Right ventricle myocardium inferior (tissue), 1 donor: ENCODE results near the gene DCBLD1. TPM values are rescaled to one million over a fixed set of nuclear protein-coding genes. Genes with fewer than 3 reads are reported as not detected.
"Not testable (repeated sequence)": the region's sequence is repeated elsewhere in the genome, so short reads cannot be mapped to it uniquely, and the experiment has no call there.

ENCODE experiments used
- ATAC-seq: fragments of 200-7000 bp; cut with Tn5 transposase; one replicate; pipeline ENCODE4 v1.9.1; 2020; ENCODE audit warnings: mild to moderate bottlenecking, moderate library complexity
- DNase-seq: peaks from one replicate; pipeline ENCODE4 v3.0.0; 2021; ENCODE audit errors: missing footprints
- intact Hi-C: fragments of 100-400 bp; cut with DNase I; formaldehyde crosslinking; loops from one replicate; pipeline ENCODE4 v1.11.0; 2022
- total RNA-seq: library from RNA; stranded (reverse); fragmentation: NEBNext Ultra II Directional; extraction: Animal tissue kit (Norgen Biotek cat#: 25700); gene quantifications from one replicate; pipeline ENCODE4 v1.2.1, GENCODE V29; 2021
- donor health status: DM: no; HTN: yes; CAD: no; lungs with severe emphysema.

Gene DCBLD1
- total RNA-seq, 1 donor from 2014 or later: 6.1 TPM

- ATAC-seq (no peak), DNase-seq (no peak)
- intact Hi-C loops: no loop called here
Observed at GRCh38 chr6:117467876-117468275, 14.6 kb upstream of the DCBLD1 start.

- DNase-seq, ATAC-seq, intact Hi-C loops: not testable (repeated sequence)
Observed at GRCh38 chr6:117468527-117468926, 13.9 kb upstream of the DCBLD1 start.

GRCh38 chr6:117469356-117469755, 13.1 kb upstream of the DCBLD1 start:
- intact Hi-C loops: no loop called here
- ATAC-seq: no peak

GRCh38 chr6:117469791-117470190, 12.7 kb upstream of the DCBLD1 start:
- intact Hi-C loops: no loop called here
- ATAC-seq (no peak), DNase-seq (no peak)

More at GRCh38 chr6:117469356-117469755, 13.1 kb upstream of the DCBLD1 start:
- no peak for DNase-seq

- DNase-seq (no peak), ATAC-seq (no peak)
- intact Hi-C loops: no loop called here
Observed at GRCh38 chr6:117472667-117473066, 9.8 kb upstream of the DCBLD1 start.

- no peak for ATAC-seq
- no peak for DNase-seq
- intact Hi-C loops: no loop called here
Observed at GRCh38 chr6:117473401-117473800, 9.1 kb upstream of the DCBLD1 start.

GRCh38 chr6:117477988-117478852, 4.3 kb upstream of the DCBLD1 start:
- no peak for ATAC-seq

GRCh38 chr6:117478853-117479231, 3.6 kb upstream of the DCBLD1 start:
- DNase-seq (no peak), ATAC-seq (no peak)
- intact Hi-C loops: no loop called here

More at GRCh38 chr6:117477988-117478852, 4.3 kb upstream of the DCBLD1 start:
- DNase-seq: no peak
- intact Hi-C loops: no loop called here

GRCh38 chr6:117480651-117481050, 1.8 kb upstream of the DCBLD1 start:
- DNase-seq: no peak
- ATAC-seq: no peak
- intact Hi-C loops: loop anchor here (5.0 kb wide), 1 partner anchor 67 kb away; no protein-coding TSS in a partner anchor

- DNase-seq (no peak), ATAC-seq (no peak)
- intact Hi-C loops: loop anchor here (5.0 kb wide), 1 partner anchor 66 kb away; no protein-coding TSS in a partner anchor
Observed at GRCh38 chr6:117481278-117481925, 1.1 kb upstream of the DCBLD1 start.

GRCh38 chr6:117481926-117482239, 591 bp upstream of the DCBLD1 start:
- DNase-seq: no peak
- ATAC-seq: no peak
- intact Hi-C loops: loop anchor here (2.0 to 5.0 kb wide), 2 partner anchors 65 to 121 kb away; partner anchors contain the start of gene GOPC

GRCh38 chr6:117483004-117483644, 650 bp downstream of the DCBLD1 start:
- ATAC-seq: peak; percentile 68
- intact Hi-C loops: loop anchor here (2.0 to 5.0 kb wide), 2 partner anchors 64 to 120 kb away; partner anchors contain the start of gene GOPC
- DNase-seq: peak; percentile 81

GRCh38 chr6:117483645-117484016, 1.2 kb downstream of the DCBLD1 start:
- intact Hi-C loops: loop anchor here (2.0 to 5.0 kb wide), 2 partner anchors 64 to 119 kb away; partner anchors contain the start of gene GOPC
- DNase-seq (no peak), ATAC-seq (no peak)

GRCh38 chr6:117484052-117484646, 1.7 kb downstream of the DCBLD1 start:
- ATAC-seq (no peak), DNase-seq (no peak)
- intact Hi-C loops: loop anchor here (5.0 kb wide), 1 partner anchor 63 kb away; no protein-coding TSS in a partner anchor

- ATAC-seq: no peak
- intact Hi-C loops: no loop called here
- DNase-seq: no peak
Observed at GRCh38 chr6:117485433-117485832, 3.0 kb downstream of the DCBLD1 start.

GRCh38 chr6:117487821-117488220, 5.3 kb downstream of the DCBLD1 start:
- ATAC-seq: no peak
- intact Hi-C loops: no loop called here
- DNase-seq: no peak

GRCh38 chr6:117489003-117489402, 6.5 kb downstream of the DCBLD1 start:
- DNase-seq (no peak), ATAC-seq (no peak)
- intact Hi-C loops: no loop called here

- ATAC-seq: no peak
Observed at GRCh38 chr6:117491916-117492315, 9.4 kb downstream of the DCBLD1 start.

GRCh38 chr6:117493470-117493869, 11.0 kb downstream of the DCBLD1 start:
- no peak for DNase-seq
- no peak for ATAC-seq
- intact Hi-C loops: no loop called here

More at GRCh38 chr6:117491916-117492315, 9.4 kb downstream of the DCBLD1 start:
- intact Hi-C loops: no loop called here
- no peak for DNase-seq
